ENCODE results near the gene CST1.
"Not testable (repeated sequence)": the region's sequence is repeated elsewhere in the genome, so short reads cannot be mapped to it uniquely, and the experiment has no call there.

CST1 gene, protein sequence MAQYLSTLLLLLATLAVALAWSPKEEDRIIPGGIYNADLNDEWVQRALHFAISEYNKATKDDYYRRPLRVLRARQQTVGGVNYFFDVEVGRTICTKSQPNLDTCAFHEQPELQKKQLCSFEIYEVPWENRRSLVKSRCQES

DNA sequence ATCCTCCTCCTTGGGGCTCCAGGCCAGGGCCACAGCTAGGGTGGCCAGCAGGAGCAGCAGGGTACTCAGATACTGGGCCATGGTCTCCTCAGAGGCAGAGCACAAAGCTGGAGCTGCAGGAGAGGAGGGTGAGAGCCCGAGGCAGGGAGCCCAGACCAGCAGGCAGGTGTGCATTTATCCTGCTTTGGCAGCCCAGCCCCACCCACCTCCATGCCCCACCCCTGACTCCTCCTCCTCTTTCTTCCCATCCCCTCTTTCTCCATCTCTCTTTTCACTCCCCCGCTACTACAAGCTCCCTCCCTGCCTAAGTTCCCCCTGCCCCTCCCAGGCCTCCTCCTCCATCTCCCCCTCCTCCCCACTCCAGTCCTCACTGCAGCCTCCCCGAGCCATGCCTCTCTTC is at the start of gene CST1:
Gene CST1 (minus strand): TSS at position 150 of the 400 bp plus-strand sequence. CDS start 69 bp downstream, at position 81.
- H3K9me3 ChIP-seq (ENCODE audit: severe bottlenecking); DNase-seq; H3K4me3 ChIP-seq (ENCODE audit: low read depth, low read length); H3K36me3 ChIP-seq; H3K27me3 ChIP-seq (ENCODE audit: insufficient read depth, low read depth, severe bottlenecking); H3K27ac ChIP-seq: not testable (repeated sequence)

DNA sequence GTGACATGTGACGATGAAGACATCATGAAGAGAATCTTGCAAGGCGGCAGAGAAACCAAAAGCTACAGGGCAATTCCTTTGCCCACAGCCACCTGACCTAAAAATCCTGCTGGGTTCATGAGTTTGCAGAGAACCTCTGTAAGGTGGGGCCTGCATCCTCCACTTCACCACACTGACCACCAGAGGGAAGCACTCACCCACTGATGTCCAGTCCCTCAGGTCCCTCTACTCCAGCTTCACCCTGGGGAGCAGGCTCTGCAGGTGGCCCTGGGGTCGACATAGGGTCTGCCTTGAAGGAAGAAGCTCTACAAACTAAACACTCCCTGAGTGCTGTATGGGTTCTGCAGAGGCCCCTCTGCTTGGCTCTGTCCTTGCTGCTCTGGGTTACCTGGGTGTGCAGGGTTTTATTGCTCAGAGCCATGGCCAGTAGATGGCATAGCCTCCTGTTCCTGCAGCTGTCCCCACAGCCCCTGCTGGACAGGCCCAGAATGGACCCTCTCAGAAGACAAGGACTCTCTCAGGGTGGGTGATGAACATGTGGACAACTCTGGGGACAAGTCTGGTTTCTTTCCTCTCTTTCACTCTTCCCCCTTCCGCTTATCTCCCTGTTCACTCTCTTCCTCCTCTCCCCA is 48.6 kb upstream of the CST1 start:
- DNase-seq = peak; percentile 70
- not testable (repeated sequence) for H3K36me3 ChIP-seq
- TF ChIP-seq CTCF (IDR thresholded peaks at IDR 0.05; ENCODE audit: low read depth, low read length) = peak; percentile 67

GRCh38 chr20:23795526-23795925 is 44.8 kb upstream of the CST1 start:
- Histone ChIP-seq H3K27me3 (ENCODE audit: insufficient read depth, low read depth, severe bottlenecking) (no peaks in the 10 kb centered on the region), H3K36me3 (no peaks in the 10 kb centered on the region), H3K4me3 (ENCODE audit: low read depth, low read length) (no peak overlapping the region), H3K9me3 (ENCODE audit: severe bottlenecking) (no peaks in the 10 kb centered on the region), H3K27ac (no peak overlapping the region)
- no peak for TF ChIP-seq CTCF (IDR thresholded peaks at IDR 0.05; ENCODE audit: low read depth, low read length)
- DNase-seq = no peak

More for the DNA sequence above, 48.6 kb upstream of the CST1 start:
- H3K27me3 ChIP-seq (ENCODE audit: insufficient read depth, low read depth, severe bottlenecking); H3K9me3 ChIP-seq (ENCODE audit: severe bottlenecking); H3K27ac ChIP-seq; H3K4me3 ChIP-seq (ENCODE audit: low read depth, low read length): not testable (repeated sequence)

GRCh38 chr20:23794841-23795240 is 44.1 kb upstream of the CST1 start:
- Histone ChIP-seq H3K9me3 (ENCODE audit: severe bottlenecking) (no peaks in the 10 kb centered on the region), H3K27me3 (ENCODE audit: insufficient read depth, low read depth, severe bottlenecking) (no peaks in the 10 kb centered on the region), H3K4me3 (ENCODE audit: low read depth, low read length) (no peak overlapping the region), H3K27ac (no peak overlapping the region), H3K36me3 (no peaks in the 10 kb centered on the region)
- no peak for DNase-seq
- no peak for TF ChIP-seq CTCF (IDR thresholded peaks at IDR 0.05; ENCODE audit: low read depth, low read length)

DNA sequence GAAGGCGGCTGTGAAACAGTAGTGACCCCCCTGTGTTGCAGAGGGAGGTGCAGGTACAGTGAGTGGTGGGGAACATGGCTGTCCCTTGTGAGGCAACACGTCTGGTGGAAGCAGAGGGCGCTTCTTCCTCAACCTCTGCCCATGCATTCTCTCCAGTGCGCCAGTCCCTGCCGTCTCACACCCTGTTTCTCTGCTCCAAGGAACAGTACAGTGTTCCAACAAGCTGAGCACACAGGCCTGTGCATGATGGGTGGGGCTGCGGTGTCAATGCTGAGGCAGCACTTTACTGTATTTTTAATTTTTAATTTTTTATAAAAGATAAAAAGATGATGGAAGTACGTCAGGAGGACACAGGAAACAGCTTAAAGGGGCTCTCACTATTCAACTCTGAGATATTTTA is 43.3 kb upstream of the CST1 start:
- no peaks in the 10 kb centered on the region for H3K9me3 ChIP-seq (ENCODE audit: severe bottlenecking)
- H3K27me3 ChIP-seq (ENCODE audit: insufficient read depth, low read depth, severe bottlenecking) = no peaks in the 10 kb centered on the region
- TF ChIP-seq CTCF (IDR thresholded peaks at IDR 0.05; ENCODE audit: low read depth, low read length) = no peak
- DNase-seq = no peak
- no peaks in the 10 kb centered on the region for H3K36me3 ChIP-seq
- no peak overlapping the region for H3K27ac ChIP-seq
- no peak overlapping the region for H3K4me3 ChIP-seq (ENCODE audit: low read depth, low read length)

- Histone ChIP-seq H3K9me3 (ENCODE audit: severe bottlenecking) (no peaks in the 10 kb centered on the region), H3K27ac (no peak overlapping the region), H3K27me3 (ENCODE audit: insufficient read depth, low read depth, severe bottlenecking) (no peaks in the 10 kb centered on the region), H3K36me3 (no peaks in the 10 kb centered on the region), H3K4me3 (ENCODE audit: low read depth, low read length) (no peak overlapping the region)
- no peak for DNase-seq
- TF ChIP-seq CTCF (IDR thresholded peaks at IDR 0.05; ENCODE audit: low read depth, low read length) = no peak
Observed at GRCh38 chr20:23783447-23783846, 32.7 kb upstream of the CST1 start.

Measured in WERI-Rb-1 (cell line).